ENCODE results near the gene ATP10A. TPM values are rescaled to one million over a fixed set of nuclear protein-coding genes. Genes with fewer than 3 reads are reported as not detected.
"Not testable (repeated sequence)": the region's sequence is repeated elsewhere in the genome, so short reads cannot be mapped to it uniquely, and the experiment has no call there.

The ATP10A gene
- total RNA-seq, 1 donor from 2014 or later = 48.0 TPM

- Mint-ChIP-seq H3K9me3 (no peaks in the 10 kb centered on the region), H3K36me3 (ENCODE audit: low read depth) (no peaks in the 10 kb centered on the region), H3K4me1 (no peaks in the 10 kb centered on the region), H3K27ac (no peak overlapping the region), H3K4me3 (no peak overlapping the region), H3K27me3 (peaks cover 14% of the 10 kb centered on the region)
- intact Hi-C loops (cut with micrococcal nuclease) = no loop called here
- DNase-seq = no peak
Observed at GRCh38 chr15:25663515-25663914, 199.6 kb downstream of the ATP10A start.

- intact Hi-C loops (cut with micrococcal nuclease) = no loop called here
- H3K4me3 Mint-ChIP-seq = no peak overlapping the region
- H3K27ac Mint-ChIP-seq = no peak overlapping the region
- peaks cover 14% of the 10 kb centered on the region for H3K27me3 Mint-ChIP-seq
- H3K4me1 Mint-ChIP-seq = no peaks in the 10 kb centered on the region
- no peak for DNase-seq
- no peaks in the 10 kb centered on the region for H3K9me3 Mint-ChIP-seq
- no peaks in the 10 kb centered on the region for H3K36me3 Mint-ChIP-seq (ENCODE audit: low read depth)
Observed at GRCh38 chr15:25661898-25662297, 201.2 kb downstream of the ATP10A start.

- Mint-ChIP-seq H3K4me3 (no peak overlapping the region), H3K4me1 (no peaks in the 10 kb centered on the region), H3K27ac (no peak overlapping the region), H3K27me3 (peaks cover 14% of the 10 kb centered on the region), H3K9me3 (no peaks in the 10 kb centered on the region), H3K36me3 (ENCODE audit: low read depth) (no peaks in the 10 kb centered on the region)
- intact Hi-C loops (cut with micrococcal nuclease) = no loop called here
- DNase-seq = no peak
Observed at GRCh38 chr15:25659251-25659650, 203.9 kb downstream of the ATP10A start.

- no peak overlapping the region for H3K4me3 Mint-ChIP-seq
- no peak overlapping the region for H3K27ac Mint-ChIP-seq
- H3K9me3 Mint-ChIP-seq = no peaks in the 10 kb centered on the region
- intact Hi-C loops (cut with micrococcal nuclease) = no loop called here
- no peaks in the 10 kb centered on the region for H3K4me1 Mint-ChIP-seq
- H3K27me3 Mint-ChIP-seq = peaks cover 14% of the 10 kb centered on the region
- DNase-seq = no peak
- H3K36me3 Mint-ChIP-seq (ENCODE audit: low read depth) = no peaks in the 10 kb centered on the region
Observed at GRCh38 chr15:25658560-25658959, 204.6 kb downstream of the ATP10A start.

GRCh38 chr15:25655207-25655948 is 207.7 kb downstream of the ATP10A start:
- Mint-ChIP-seq H3K4me3 (no peak overlapping the region), H3K9me3 (no peaks in the 10 kb centered on the region), H3K36me3 (ENCODE audit: low read depth) (no peaks in the 10 kb centered on the region), H3K27ac (no peak overlapping the region), H3K4me1 (no peaks in the 10 kb centered on the region), H3K27me3 (peaks cover 3% of the 10 kb centered on the region)
- DNase-seq = no peak
- intact Hi-C loops (cut with micrococcal nuclease) = no loop called here

- no peaks in the 10 kb centered on the region for H3K36me3 Mint-ChIP-seq (ENCODE audit: low read depth)
- H3K4me3 Mint-ChIP-seq = no peak overlapping the region
- H3K27me3 Mint-ChIP-seq = peaks cover 3% of the 10 kb centered on the region
- H3K27ac Mint-ChIP-seq = no peak overlapping the region
- DNase-seq = no peak
- H3K9me3 Mint-ChIP-seq = no peaks in the 10 kb centered on the region
- no peaks in the 10 kb centered on the region for H3K4me1 Mint-ChIP-seq
- intact Hi-C loops (cut with micrococcal nuclease) = no loop called here
Observed at GRCh38 chr15:25653371-25653770, 209.8 kb downstream of the ATP10A start.

GRCh38 chr15:25652704-25653103 is 210.4 kb downstream of the ATP10A start:
- intact Hi-C loops (cut with micrococcal nuclease) = no loop called here

GRCh38 chr15:25649390-25649789 is 213.7 kb downstream of the ATP10A start:
- intact Hi-C loops (cut with micrococcal nuclease) = no loop called here
- Mint-ChIP-seq H3K36me3 (ENCODE audit: low read depth) (no peaks in the 10 kb centered on the region), H3K9me3 (no peaks in the 10 kb centered on the region), H3K4me1 (no peaks in the 10 kb centered on the region), H3K4me3 (no peak overlapping the region), H3K27ac (no peak overlapping the region), H3K27me3 (peaks cover 6% of the 10 kb centered on the region)
- no peak for DNase-seq

More at GRCh38 chr15:25652704-25653103, 210.4 kb downstream of the ATP10A start:
- Mint-ChIP-seq H3K36me3 (ENCODE audit: low read depth) (no peaks in the 10 kb centered on the region), H3K4me1 (no peaks in the 10 kb centered on the region), H3K4me3 (no peak overlapping the region), H3K27me3 (peaks cover 3% of the 10 kb centered on the region), H3K27ac (no peak overlapping the region), H3K9me3 (no peaks in the 10 kb centered on the region)
- no peak for DNase-seq

GRCh38 chr15:25643120-25643519 is 220.0 kb downstream of the ATP10A start:
- H3K4me1 Mint-ChIP-seq = no peaks in the 10 kb centered on the region
- no peaks in the 10 kb centered on the region for H3K36me3 Mint-ChIP-seq (ENCODE audit: low read depth)
- no peaks in the 10 kb centered on the region for H3K9me3 Mint-ChIP-seq
- H3K27ac Mint-ChIP-seq = no peak overlapping the region
- no peak overlapping the region for H3K4me3 Mint-ChIP-seq
- H3K27me3 Mint-ChIP-seq = peaks cover 24% of the 10 kb centered on the region
- intact Hi-C loops (cut with micrococcal nuclease) = no loop called here
- no peak for DNase-seq

- Mint-ChIP-seq H3K27ac (no peak overlapping the region), H3K4me1 (no peaks in the 10 kb centered on the region), H3K27me3 (peaks cover 26% of the 10 kb centered on the region), H3K36me3 (ENCODE audit: low read depth) (no peaks in the 10 kb centered on the region), H3K9me3 (no peaks in the 10 kb centered on the region), H3K4me3 (no peak overlapping the region)
- intact Hi-C loops (cut with micrococcal nuclease) = no loop called here
- no peak for DNase-seq
Observed at GRCh38 chr15:25641762-25642161, 221.4 kb downstream of the ATP10A start.

- Mint-ChIP-seq H3K27me3 (peaks cover 26% of the 10 kb centered on the region), H3K4me1 (no peaks in the 10 kb centered on the region), H3K27ac (no peak overlapping the region), H3K4me3 (no peak overlapping the region), H3K9me3 (no peaks in the 10 kb centered on the region), H3K36me3 (ENCODE audit: low read depth) (no peaks in the 10 kb centered on the region)
- intact Hi-C loops (cut with micrococcal nuclease) = no loop called here
- no peak for DNase-seq
Observed at GRCh38 chr15:25641361-25641760, 221.8 kb downstream of the ATP10A start.

GRCh38 chr15:25640959-25641358 is 222.2 kb downstream of the ATP10A start:
- H3K27me3 Mint-ChIP-seq = peaks cover 26% of the 10 kb centered on the region
- H3K9me3 Mint-ChIP-seq; intact Hi-C loops (cut with micrococcal nuclease); H3K36me3 Mint-ChIP-seq (ENCODE audit: low read depth); H3K27ac Mint-ChIP-seq; DNase-seq; H3K4me1 Mint-ChIP-seq; H3K4me3 Mint-ChIP-seq: not testable (repeated sequence)

- DNase-seq = no peak
- Mint-ChIP-seq H3K36me3 (ENCODE audit: low read depth) (no peaks in the 10 kb centered on the region), H3K27me3 (peaks cover 26% of the 10 kb centered on the region), H3K9me3 (no peaks in the 10 kb centered on the region), H3K4me3 (no peak overlapping the region), H3K4me1 (no peaks in the 10 kb centered on the region), H3K27ac (no peak overlapping the region)
- intact Hi-C loops (cut with micrococcal nuclease) = no loop called here
Observed at GRCh38 chr15:25640381-25640780, 222.7 kb downstream of the ATP10A start.

GRCh38 chr15:25636486-25636885 is 226.6 kb downstream of the ATP10A start:
- H3K9me3 Mint-ChIP-seq; H3K4me1 Mint-ChIP-seq; intact Hi-C loops (cut with micrococcal nuclease); H3K36me3 Mint-ChIP-seq (ENCODE audit: low read depth); H3K27me3 Mint-ChIP-seq; H3K27ac Mint-ChIP-seq; H3K4me3 Mint-ChIP-seq; DNase-seq: not testable (repeated sequence)

GRCh38 chr15:25635191-25635590 is 227.9 kb downstream of the ATP10A start:
- Mint-ChIP-seq H3K36me3 (ENCODE audit: low read depth) (no peaks in the 10 kb centered on the region), H3K4me1 (no peaks in the 10 kb centered on the region), H3K4me3 (no peak overlapping the region), H3K27ac (no peak overlapping the region), H3K27me3 (peaks cover 2% of the 10 kb centered on the region), H3K9me3 (no peaks in the 10 kb centered on the region)
- no peak for DNase-seq
- intact Hi-C loops (cut with micrococcal nuclease) = no loop called here
